ENCODE measurements around the gene ASCL4. TPM values are rescaled to one million over a fixed set of nuclear protein-coding genes. Genes with fewer than 3 reads are reported as not detected.

Gene ASCL4, protein sequence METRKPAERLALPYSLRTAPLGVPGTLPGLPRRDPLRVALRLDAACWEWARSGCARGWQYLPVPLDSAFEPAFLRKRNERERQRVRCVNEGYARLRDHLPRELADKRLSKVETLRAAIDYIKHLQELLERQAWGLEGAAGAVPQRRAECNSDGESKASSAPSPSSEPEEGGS
- not detected in 2 replicates for total RNA-seq

DNA sequence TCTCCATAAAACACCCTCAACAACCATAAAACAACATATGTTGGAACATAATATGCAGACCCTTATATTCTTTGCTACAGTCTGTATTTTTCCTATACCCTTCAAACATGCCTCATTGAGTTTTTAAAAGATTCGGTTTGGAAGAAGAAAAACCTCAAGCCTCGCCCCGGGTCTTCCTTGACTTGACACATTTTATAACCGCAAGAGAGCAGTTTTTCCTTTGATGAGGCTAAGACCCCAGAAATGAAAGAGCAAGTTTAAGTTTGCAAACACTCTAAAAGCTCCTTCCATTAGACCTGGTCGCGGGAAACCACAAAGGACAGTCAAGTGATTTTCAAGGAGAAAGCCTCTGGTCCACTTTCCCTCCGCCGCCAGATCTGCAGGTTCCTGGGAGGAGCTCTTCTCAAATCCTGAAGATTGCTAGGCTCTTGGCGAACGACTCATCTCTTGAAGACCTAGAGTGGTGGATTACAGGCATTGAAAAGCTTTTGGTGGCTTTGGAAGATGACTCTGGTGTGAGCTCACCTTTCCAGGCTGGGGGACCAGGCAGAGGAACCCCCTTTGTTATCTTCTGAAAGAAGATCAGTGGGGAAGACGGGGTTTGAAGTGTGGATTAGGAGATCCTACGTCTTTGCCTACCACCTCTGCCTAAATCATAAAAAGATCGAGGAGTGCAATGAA is at the start of gene ASCL4:
Gene ASCL4 (plus strand): TSS at position 356 of the 681 bp plus-strand sequence. CDS start 515 bp downstream, outside the sequence.

DNA sequence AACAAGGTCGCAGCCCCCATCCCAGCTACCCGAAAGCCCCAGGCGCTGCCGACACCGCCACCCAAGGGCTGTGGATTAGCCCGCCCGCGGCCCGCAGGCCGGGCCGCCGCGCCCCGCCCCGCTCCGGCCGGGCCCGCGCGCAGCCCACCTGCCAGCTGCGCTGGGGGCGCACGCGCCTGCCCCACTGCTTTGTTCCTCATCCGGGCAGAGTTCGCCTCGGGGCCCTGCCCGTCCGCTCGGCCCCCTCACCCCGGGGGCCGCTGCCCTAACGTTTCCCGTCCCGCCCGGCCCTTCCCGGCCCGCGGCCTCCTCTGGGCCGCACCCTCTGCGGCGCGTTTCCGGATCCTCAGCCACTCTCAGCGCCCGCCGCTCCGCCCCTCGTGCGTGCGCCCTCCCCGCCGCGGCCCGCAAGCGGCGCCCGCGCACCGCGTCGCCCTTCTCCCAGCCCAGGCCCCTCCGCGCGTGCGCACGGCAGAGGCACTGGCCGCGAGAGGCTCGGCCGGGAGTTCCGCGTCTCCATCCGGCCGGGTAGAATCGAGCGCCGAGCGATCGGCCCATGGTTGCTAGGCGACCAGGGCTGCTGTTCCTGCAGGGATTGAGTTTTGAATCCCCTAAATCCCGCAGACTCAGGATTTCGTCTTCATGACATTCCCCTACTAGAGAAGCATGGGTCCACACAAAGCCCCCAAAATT is 13.5 kb upstream of the ASCL4 start, which contains the start of gene PRDM4:
Gene PRDM4 (minus strand): TSS at position 329 of the 693 bp plus-strand sequence. CDS start 622 bp downstream, outside the sequence.

Other genes starting within 250 kb of the ASCL4 start
- gene PWP1, start 88.9 kb upstream of the ASCL4 start, total RNA-seq = 110 and 130 TPM in 2 replicates
- gene PRDM4, start 13.6 kb upstream of the ASCL4 start, total RNA-seq = 25.5 and 26.9 TPM in 2 replicates

All from smooth muscle cell of the umbilical artery (primary cell).